ENCODE data around the gene ATF6.

Gene ATF6

GRCh38 chr1:161810780-161811179 lies 44.7 kb downstream of the ATF6 start:
- no peak for TF ChIP-seq CTCF (IDR thresholded peaks at IDR 0.05; ENCODE audit: low read depth, low read length, missing control alignments)
- no peak for DNase-seq (ENCODE audit: low read depth)
- in situ Hi-C loops (cut with HindIII; ENCODE audit: low sequenced_read_pairs), result no loop called here
- no peak overlapping the region for H3K4me3 ChIP-seq (ENCODE audit: low read depth, low read length)

GRCh38 chr1:161816201-161816600 lies 50.1 kb downstream of the ATF6 start:
- no peak for TF ChIP-seq CTCF (IDR thresholded peaks at IDR 0.05; ENCODE audit: low read depth, low read length, missing control alignments)
- in situ Hi-C loops (cut with HindIII; ENCODE audit: low sequenced_read_pairs), result no loop called here
- peak; percentile 18 for DNase-seq (ENCODE audit: low read depth)
- no peak overlapping the region for H3K4me3 ChIP-seq (ENCODE audit: low read depth, low read length)

GRCh38 chr1:161817176-161817730 lies 51.1 kb downstream of the ATF6 start:
- no peak for DNase-seq (ENCODE audit: low read depth)
- no peak overlapping the region for H3K4me3 ChIP-seq (ENCODE audit: low read depth, low read length)
- in situ Hi-C loops (cut with HindIII; ENCODE audit: low sequenced_read_pairs), result no loop called here
- TF ChIP-seq CTCF (IDR thresholded peaks at IDR 0.05; ENCODE audit: low read depth, low read length, missing control alignments), result no peak

GRCh38 chr1:161820914-161821313 lies 54.8 kb downstream of the ATF6 start:
- no peak overlapping the region for H3K4me3 ChIP-seq (ENCODE audit: low read depth, low read length)
- in situ Hi-C loops (cut with HindIII; ENCODE audit: low sequenced_read_pairs), result no loop called here
- DNase-seq (ENCODE audit: low read depth), result no peak
- no peak for TF ChIP-seq CTCF (IDR thresholded peaks at IDR 0.05; ENCODE audit: low read depth, low read length, missing control alignments)

- TF ChIP-seq CTCF (IDR thresholded peaks at IDR 0.05; ENCODE audit: low read depth, low read length, missing control alignments), result no peak
- no peak overlapping the region for H3K4me3 ChIP-seq (ENCODE audit: low read depth, low read length)
- in situ Hi-C loops (cut with HindIII; ENCODE audit: low sequenced_read_pairs), result no loop called here
- no peak for DNase-seq (ENCODE audit: low read depth)
Observed at GRCh38 chr1:161824618-161825017, 58.5 kb downstream of the ATF6 start.

- in situ Hi-C loops (cut with HindIII; ENCODE audit: low sequenced_read_pairs), result no loop called here
- no peak for TF ChIP-seq CTCF (IDR thresholded peaks at IDR 0.05; ENCODE audit: low read depth, low read length, missing control alignments)
- no peak for DNase-seq (ENCODE audit: low read depth)
- H3K4me3 ChIP-seq (ENCODE audit: low read depth, low read length), result no peak overlapping the region
Observed at GRCh38 chr1:161825831-161826230, 59.7 kb downstream of the ATF6 start.

- in situ Hi-C loops (cut with HindIII; ENCODE audit: low sequenced_read_pairs), result no loop called here
- no peak for TF ChIP-seq CTCF (IDR thresholded peaks at IDR 0.05; ENCODE audit: low read depth, low read length, missing control alignments)
- no peak for DNase-seq (ENCODE audit: low read depth)
- H3K4me3 ChIP-seq (ENCODE audit: low read depth, low read length), result no peak overlapping the region
Observed at GRCh38 chr1:161826478-161826877, 60.4 kb downstream of the ATF6 start.
